Choroid plexus epithelial cell (primary cell): ENCODE measurements around the gene MEPCE.
A peak's percentile ranks its signal among the peaks of the same experiment; 100 is the strongest.

ENCODE experiments used
- DNase-seq: peaks from one replicate; pipeline ENCODE4 v3.0.0-alpha.2; 2010; ENCODE audit warnings: low read depth
- H3K4me3 ChIP-seq: 2 replicates; pipeline ENCODE4 v1.5.1; 2011; ENCODE audit warnings: low read depth, mild to moderate bottlenecking, control low read depth, low read length, moderate library complexity
- CTCF ChIP-seq: conservative IDR thresholded peaks from 2 replicates; pipeline ENCODE4 v1.5.1; 2011; ENCODE audit warnings: low read depth, mild to moderate bottlenecking, control low read depth, inconsistent platforms, low read length, moderate library complexity

Gene MEPCE

GRCh38 chr7:100419660-100420226, 9.9 kb upstream of the MEPCE start:
- DNase-seq, result peak; percentile 14
- no peak for TF ChIP-seq CTCF
- no peak overlapping the region for H3K4me3 ChIP-seq

GRCh38 chr7:100423315-100423714, 6.3 kb upstream of the MEPCE start:
- DNase-seq, result no peak
- TF ChIP-seq CTCF, result no peak
- H3K4me3 ChIP-seq, result no peak overlapping the region

- no peak overlapping the region for H3K4me3 ChIP-seq
- TF ChIP-seq CTCF, result no peak
- DNase-seq, result no peak
Observed at GRCh38 chr7:100425347-100425746, 4.3 kb upstream of the MEPCE start.

- DNase-seq, result no peak
- TF ChIP-seq CTCF, result no peak
- H3K4me3 ChIP-seq, result no peak overlapping the region
Observed at GRCh38 chr7:100426516-100426915, 3.1 kb upstream of the MEPCE start.

- H3K4me3 ChIP-seq, result peak overlapping the region; percentile 81
- DNase-seq, result no peak
- TF ChIP-seq CTCF, result no peak
Observed at GRCh38 chr7:100427762-100428198, 1.9 kb upstream of the MEPCE start.

- H3K4me3 ChIP-seq, result peak within 1 kb of the TSS; percentile 81
- peak; percentile 98 for DNase-seq
- peak; percentile 6 for TF ChIP-seq CTCF
Observed at GRCh38 chr7:100428199-100428966, 1.2 kb upstream of the MEPCE start, which contains the start of gene ZCWPW1. Gene ZCWPW1 (minus strand): TSS chr7:100428703. CDS start chr7:100420649, 8,054 bp downstream.
